Endodermal cell (in vitro differentiated cells): ENCODE measurements around the gene BNC2. TPM values are rescaled to one million over a fixed set of nuclear protein-coding genes. Genes with fewer than 3 reads are reported as not detected.

Experiments
- DNase-seq: peaks from one replicate; pipeline ENCODE4 v3.0.0-alpha.2; 2017
- H3K27ac ChIP-seq: 2 replicates; pipeline ENCODE4 v1.5.1; 2013; ENCODE audit warnings: mild to moderate bottlenecking, low read depth, low read length, moderate library complexity
- H3K27me3 ChIP-seq: 2 replicates; pipeline ENCODE4 v1.6.1; 2013; ENCODE audit warnings: mild to moderate bottlenecking, low read length, moderate library complexity; ENCODE audit not compliant: insufficient read depth, control insufficient read depth, poor library complexity, severe bottlenecking
- H3K36me3 ChIP-seq: 2 replicates; pipeline ENCODE4 v1.7.0; 2013; ENCODE audit warnings: mild to moderate bottlenecking, low read length, moderate library complexity; ENCODE audit not compliant: control insufficient read depth, insufficient read depth
- H3K4me1 ChIP-seq: one replicate; pipeline ENCODE4 v1.7.0; 2013; ENCODE audit warnings: low read length; ENCODE audit not compliant: control insufficient read depth, insufficient read depth
- H3K4me3 ChIP-seq: 2 replicates; pipeline ENCODE4 v1.5.1; 2013; ENCODE audit warnings: mild to moderate bottlenecking, low read length, moderate library complexity
- H3K9ac ChIP-seq: 2 replicates; pipeline ENCODE4 v1.6.1; 2013; ENCODE audit warnings: mild to moderate bottlenecking, low read length, moderate library complexity; ENCODE audit not compliant: poor library complexity, severe bottlenecking; ENCODE audit errors: extremely low read depth
- H3K9me3 ChIP-seq: 2 replicates; pipeline ENCODE4 v1.6.1; 2013; ENCODE audit warnings: mild to moderate bottlenecking, low read length, moderate library complexity; ENCODE audit not compliant: control insufficient read depth
- H3K27ac Mint-ChIP-seq: 2 replicates; pipeline ENCODE4 v1.8.0; 2020; ENCODE audit warnings: mixed read lengths
- H3K27me3 Mint-ChIP-seq: 2 replicates; pipeline ENCODE4 v1.8.0; 2021; ENCODE audit warnings: mild to moderate bottlenecking, mixed read lengths; ENCODE audit not compliant: insufficient read depth
- H3K36me3 Mint-ChIP-seq: 2 replicates; pipeline ENCODE4 v1.8.0; 2020; ENCODE audit warnings: low read depth, mixed read lengths
- H3K4me1 Mint-ChIP-seq: 2 replicates; pipeline ENCODE4 v1.8.0; 2020; ENCODE audit warnings: mixed read lengths
- H3K4me3 Mint-ChIP-seq: 2 replicates; pipeline ENCODE4 v1.8.0; 2020; ENCODE audit warnings: mild to moderate bottlenecking, moderate library complexity, mixed read lengths
- H3K9me3 Mint-ChIP-seq: 2 replicates; pipeline ENCODE4 v1.8.0; 2020; ENCODE audit warnings: mild to moderate bottlenecking, mixed read lengths
- CTCF ChIP-seq: fragments of 200-600 bp; sonication (generic); conservative IDR thresholded peaks from 2 replicates; pipeline ENCODE4 v1.5.0; 2021; ENCODE audit warnings: antibody characterized with exemption, mild to moderate bottlenecking
- WGBS, 2 experiments: methylation state at CpG; one replicate each; pipeline versions ENCODE4 v1.1.5 to v1.1.7; 2013; ENCODE audit warnings: missing lambda C conversion rate in 2 of 2, mixed read lengths in 1 of 2; ENCODE audit not compliant: insufficient coverage in 1 of 2, insufficient read length in 1 of 2; 5-methylcytosine and 5-hydroxymethylcytosine counted together
- total RNA-seq, 2 donors: library from RNA; stranded (reverse); fragmentation: NEBNext Ultra II Directional in 1 of 2; extraction: Animal tissue kit (Norgen Biotek cat#: 25700) in 1 of 2; gene quantifications; 2 replicates in 1 of 2; 3 replicates in 1 of 2; pipeline ENCODE4 v1.2.1, GENCODE V29; 2021

BNC2 gene
- total RNA-seq, 2 donors from 2014 or later: 3.0 to 10.5 TPM

DNA sequence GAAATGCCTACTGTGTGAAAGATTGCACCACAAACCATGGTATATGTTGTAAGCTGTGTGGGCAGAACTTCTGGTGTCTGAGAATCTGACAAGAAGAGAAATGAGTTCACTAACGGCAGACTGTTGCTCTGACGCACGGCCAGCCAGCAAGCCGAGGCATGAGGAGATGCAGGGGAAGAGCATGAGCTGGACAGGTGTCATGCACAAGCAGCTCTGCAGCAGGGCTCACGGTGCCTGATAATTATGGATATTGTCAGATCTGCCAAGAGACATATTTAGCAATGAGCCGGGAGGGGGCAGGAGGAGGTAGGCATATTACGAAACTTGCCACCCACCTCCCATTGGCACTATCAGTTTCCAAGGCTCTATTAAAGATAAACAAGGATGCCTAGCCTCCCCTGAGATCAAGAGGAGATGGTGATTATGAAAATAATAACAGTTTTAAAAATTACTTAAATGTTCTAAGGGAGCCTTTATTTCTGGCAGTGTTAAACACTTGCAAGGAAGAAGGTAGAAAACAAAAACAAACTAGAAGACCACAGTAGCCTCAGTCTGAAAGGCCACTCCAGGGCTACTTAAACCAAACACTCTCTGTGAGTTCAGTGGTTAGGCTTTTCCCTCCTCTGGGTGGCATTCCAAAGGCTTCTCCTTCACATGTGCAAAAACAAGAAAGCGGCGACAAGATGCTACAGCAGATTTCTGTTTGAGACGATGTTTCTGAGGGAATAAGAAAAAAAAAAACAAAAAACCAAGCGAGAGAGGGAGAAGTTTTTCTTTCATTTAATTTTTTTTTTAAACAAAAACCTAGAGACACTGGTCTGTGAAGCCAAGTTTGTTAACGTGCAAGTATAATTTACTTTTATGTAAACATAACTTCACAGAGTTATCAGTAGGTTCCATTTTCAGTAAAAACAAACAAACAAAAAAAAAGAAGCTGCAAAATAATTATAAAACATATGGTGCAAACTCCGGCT lies 339.5 kb downstream of the BNC2 start:
- no peaks in the 10 kb centered on the region for H3K36me3 ChIP-seq
- no peaks in the 10 kb centered on the region for H3K27me3 ChIP-seq
- peaks cover 5% of the 10 kb centered on the region for H3K4me1 ChIP-seq
- no peaks in the 10 kb centered on the region for H3K9me3 Mint-ChIP-seq
- H3K4me3 ChIP-seq: no peak overlapping the region
- peaks cover 20% of the 10 kb centered on the region for H3K4me1 Mint-ChIP-seq
- no peak for DNase-seq
- H3K27ac ChIP-seq: no peak overlapping the region
- no peak for TF ChIP-seq CTCF
- no peak overlapping the region for H3K4me3 Mint-ChIP-seq
- no peaks in the 10 kb centered on the region for H3K36me3 Mint-ChIP-seq
- H3K27me3 Mint-ChIP-seq: no peaks in the 10 kb centered on the region
- H3K9me3 ChIP-seq: no peaks in the 10 kb centered on the region
- no peak overlapping the region for H3K27ac Mint-ChIP-seq
- WGBS, 2 experiments: 80 to 86% methylated on average over 6 to 11 of the region's 13 CpGs
- no peak overlapping the region for H3K9ac ChIP-seq

- Mint-ChIP-seq H3K9me3 (peaks cover 16% of the 10 kb centered on the region), H3K27me3 (no peaks in the 10 kb centered on the region), H3K36me3 (peaks cover 6% of the 10 kb centered on the region), H3K4me3 (no peak overlapping the region), H3K27ac (no peak overlapping the region), H3K4me1 (peaks cover 34% of the 10 kb centered on the region)
- WGBS, 2 experiments: 93 to 94% methylated on average over 9 of the region's 9 CpGs
- no peaks in the 10 kb centered on the region for H3K27me3 ChIP-seq
- no peaks in the 10 kb centered on the region for H3K36me3 ChIP-seq
- no peak overlapping the region for H3K4me3 ChIP-seq
- peaks cover 9% of the 10 kb centered on the region for H3K4me1 ChIP-seq
- peaks cover 9% of the 10 kb centered on the region for H3K9me3 ChIP-seq
- TF ChIP-seq CTCF: no peak
- no peak overlapping the region for H3K27ac ChIP-seq
- H3K9ac ChIP-seq: no peak overlapping the region
- DNase-seq: no peak
Observed at GRCh38 chr9:16527573-16527972, 342.9 kb downstream of the BNC2 start.

DNA sequence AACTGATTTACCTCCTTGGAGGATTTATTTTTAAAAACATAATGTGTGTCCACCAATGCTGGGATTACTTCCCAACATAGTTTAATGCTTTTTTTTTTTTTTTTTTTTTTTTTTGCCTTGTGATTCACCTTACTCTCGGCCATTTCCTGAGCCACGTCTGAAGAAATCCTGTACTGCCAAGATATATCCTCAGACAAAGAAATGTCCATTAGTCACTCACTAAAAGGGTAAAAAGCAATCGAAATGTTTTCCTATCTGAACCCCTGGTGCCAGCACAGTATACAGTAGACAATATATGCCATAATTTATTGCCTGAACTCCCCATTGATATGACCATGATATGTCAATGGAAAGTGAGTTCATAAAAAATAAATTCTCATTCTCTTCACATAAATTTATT lies 344.1 kb downstream of the BNC2 start:
- no peak overlapping the region for H3K27ac Mint-ChIP-seq
- H3K9me3 Mint-ChIP-seq: peaks cover 25% of the 10 kb centered on the region
- Histone ChIP-seq H3K9ac (no peak overlapping the region), H3K27me3 (no peaks in the 10 kb centered on the region), H3K4me3 (peak overlapping the region; percentile 9), H3K27ac (no peak overlapping the region), H3K9me3 (peaks cover 14% of the 10 kb centered on the region), H3K4me1 (peaks cover 9% of the 10 kb centered on the region), H3K36me3 (no peaks in the 10 kb centered on the region)
- no peak overlapping the region for H3K4me3 Mint-ChIP-seq
- peaks cover 40% of the 10 kb centered on the region for H3K4me1 Mint-ChIP-seq
- TF ChIP-seq CTCF: no peak
- DNase-seq: no peak
- no peaks in the 10 kb centered on the region for H3K27me3 Mint-ChIP-seq
- WGBS, 2 experiments: 93 to 100% methylated on average over 1 to 3 of the region's 3 CpGs
- peaks cover 11% of the 10 kb centered on the region for H3K36me3 Mint-ChIP-seq
